ACHN (cell line): ENCODE data around the gene CDKN2B-AS1.
"Not testable (repeated sequence)": the region's sequence is repeated elsewhere in the genome, so short reads cannot be mapped to it uniquely, and the experiment has no call there.

ENCODE experiments used
- DNase-seq: peaks from one replicate; pipeline ENCODE4 v3.0.0-alpha.2; 2015
- in situ Hi-C: cut with HindIII; loops from 2 replicates; pipeline ENCODE4 v1.10.0; 2017; ENCODE audit warnings: low sequenced_read_pairs, low pct_ligation_motif_present, low pct_unique_long_range_greater_than_20kb

Gene CDKN2B-AS1

DNA sequence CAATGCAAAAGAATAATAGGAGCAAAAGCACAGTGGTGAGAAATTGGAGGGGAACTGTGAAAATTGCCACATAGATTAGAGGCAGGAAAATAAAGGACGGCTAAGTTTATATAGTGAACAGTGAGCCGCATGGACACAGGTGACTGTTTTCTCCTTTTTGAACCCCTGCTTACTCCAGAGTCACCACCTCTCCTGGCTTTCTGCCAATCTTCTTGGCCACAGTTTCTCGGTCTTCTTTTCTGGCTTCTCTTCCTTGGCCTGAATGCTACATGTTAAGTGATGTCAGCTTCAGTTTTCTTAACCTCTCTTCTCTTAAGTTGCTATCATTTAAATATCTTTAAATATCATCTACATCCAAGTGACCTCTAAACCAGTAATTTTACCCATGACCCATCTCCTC, 61.8 kb downstream of the CDKN2B-AS1 start:
- in situ Hi-C loops, result no loop called here
- no peak for DNase-seq

GRCh38 chr9:22057972-22058371, 63.4 kb downstream of the CDKN2B-AS1 start:
- in situ Hi-C loops, DNase-seq: not testable (repeated sequence)

DNA sequence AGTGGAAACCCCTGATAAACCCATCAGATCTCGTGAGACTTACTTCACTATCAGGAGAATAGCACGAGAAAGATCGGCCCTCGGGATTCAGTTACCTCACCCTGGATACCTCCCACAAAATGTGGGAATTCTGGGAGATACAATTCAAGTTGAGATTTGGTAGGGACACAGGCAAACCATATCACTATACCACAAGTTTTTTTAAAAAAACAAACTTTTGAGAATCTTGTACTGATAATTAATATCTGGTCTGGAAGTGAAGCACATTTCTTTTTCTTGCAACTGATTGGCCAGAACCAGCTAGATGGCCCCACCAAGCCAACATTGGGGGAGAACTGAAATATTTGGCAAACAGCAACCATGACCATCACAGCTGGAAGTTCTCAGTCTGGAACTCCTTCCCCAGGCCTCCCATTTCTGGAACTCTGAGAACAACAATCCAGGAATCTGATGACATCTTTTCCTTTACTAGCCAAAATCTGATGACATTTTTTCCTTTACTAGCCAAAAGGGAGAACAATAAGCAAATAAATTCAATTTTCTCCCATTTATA, 66.3 kb downstream of the CDKN2B-AS1 start:
- in situ Hi-C loops, result no loop called here
- DNase-seq, result no peak

DNA sequence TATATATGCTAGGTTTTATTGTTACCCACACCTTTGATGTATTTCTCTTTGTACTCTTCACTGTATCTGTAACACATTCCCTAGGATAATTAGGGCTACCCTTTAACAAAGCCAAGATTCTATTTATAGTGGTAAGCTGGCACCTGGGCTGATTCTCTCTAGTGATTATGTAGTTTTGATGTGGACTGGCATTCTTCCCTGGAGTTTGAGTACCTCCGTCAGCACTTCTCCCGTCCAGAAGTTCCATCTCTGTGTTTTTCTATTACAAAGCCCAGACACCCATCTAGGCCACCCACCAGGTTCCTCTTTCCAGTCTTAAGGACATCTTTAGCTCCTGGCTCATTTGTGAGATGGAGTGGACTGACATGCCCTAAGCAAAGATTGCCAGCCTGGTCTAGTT, 70.4 kb downstream of the CDKN2B-AS1 start:
- in situ Hi-C loops, result no loop called here
- no peak for DNase-seq

DNA sequence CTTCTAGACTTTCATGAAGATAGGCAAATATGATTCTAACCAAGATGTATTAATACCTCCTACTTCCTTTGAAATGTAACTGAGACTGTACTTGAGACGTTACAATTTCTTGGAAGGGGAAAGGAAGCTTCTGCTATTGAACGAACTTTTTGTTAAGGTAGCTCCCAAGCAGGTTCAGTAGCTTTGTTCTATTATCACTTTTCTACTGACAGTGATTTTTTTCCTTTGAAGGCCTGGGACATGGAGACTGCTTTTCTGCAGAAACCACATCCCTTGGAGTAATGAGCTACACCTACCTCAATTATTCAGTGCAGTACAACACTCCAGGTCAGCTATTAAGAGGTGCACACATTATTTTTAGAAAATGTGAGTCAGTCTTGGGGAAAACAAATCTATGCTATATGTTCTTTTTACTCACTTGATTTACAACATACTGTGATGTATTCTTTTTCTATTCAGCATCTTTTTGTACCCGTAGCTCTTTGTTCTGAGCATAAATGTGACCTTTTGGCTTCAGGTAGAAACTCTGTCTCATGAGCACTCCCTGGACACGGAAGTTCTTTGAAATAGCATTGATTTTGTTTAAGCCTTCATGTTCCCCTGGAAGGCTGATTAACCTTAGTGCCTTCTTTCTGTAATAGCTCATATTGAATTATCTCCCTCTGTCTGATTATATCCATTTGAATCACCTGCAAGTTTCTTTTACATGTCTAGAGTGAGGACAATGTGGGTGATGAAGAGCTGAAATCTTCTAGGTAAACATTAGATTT, 71.0 kb downstream of the CDKN2B-AS1 start:
- in situ Hi-C loops, result no loop called here
- DNase-seq, result no peak

DNA sequence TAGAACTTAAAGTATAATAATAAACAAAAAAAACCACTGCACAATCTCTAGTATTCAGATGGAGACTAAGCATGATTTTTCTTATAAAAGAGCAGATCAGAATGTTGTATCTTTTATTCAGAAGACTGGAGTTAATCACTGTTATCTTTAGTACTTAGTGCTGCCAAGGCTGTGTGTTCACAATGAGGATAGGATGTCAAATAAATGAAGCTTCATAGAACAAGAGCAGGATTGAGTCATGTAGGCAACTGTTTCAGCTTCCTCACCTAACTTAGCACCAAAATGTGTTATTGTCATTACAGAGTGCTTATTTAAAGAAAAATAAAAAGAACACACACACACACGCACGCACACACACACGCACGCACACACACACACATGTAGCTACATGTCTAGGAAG, 72.6 kb downstream of the CDKN2B-AS1 start:
- in situ Hi-C loops, result no loop called here

DNA sequence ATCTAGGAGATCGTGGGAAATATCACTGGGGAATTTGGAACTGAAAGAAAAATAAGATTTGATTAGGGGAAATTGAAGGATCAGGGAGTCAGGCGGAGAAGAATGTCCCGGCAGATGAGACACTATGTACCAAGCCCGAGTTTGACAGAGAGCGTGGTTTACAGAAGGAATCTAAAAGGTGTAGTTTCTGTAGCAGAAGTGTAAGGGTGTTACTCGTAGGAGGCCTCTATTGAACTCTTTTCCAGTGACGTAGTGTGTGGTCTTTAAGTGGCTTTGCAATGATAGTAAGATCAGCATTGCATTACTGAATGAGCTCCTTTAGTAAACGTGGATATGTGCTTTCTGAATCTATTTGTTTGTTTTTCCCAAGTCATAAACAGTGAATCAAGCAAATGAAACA, 73.8 kb downstream of the CDKN2B-AS1 start:
- no peak for DNase-seq
- in situ Hi-C loops, result no loop called here

More for the DNA sequence above, 72.6 kb downstream of the CDKN2B-AS1 start:
- DNase-seq, result no peak

DNA sequence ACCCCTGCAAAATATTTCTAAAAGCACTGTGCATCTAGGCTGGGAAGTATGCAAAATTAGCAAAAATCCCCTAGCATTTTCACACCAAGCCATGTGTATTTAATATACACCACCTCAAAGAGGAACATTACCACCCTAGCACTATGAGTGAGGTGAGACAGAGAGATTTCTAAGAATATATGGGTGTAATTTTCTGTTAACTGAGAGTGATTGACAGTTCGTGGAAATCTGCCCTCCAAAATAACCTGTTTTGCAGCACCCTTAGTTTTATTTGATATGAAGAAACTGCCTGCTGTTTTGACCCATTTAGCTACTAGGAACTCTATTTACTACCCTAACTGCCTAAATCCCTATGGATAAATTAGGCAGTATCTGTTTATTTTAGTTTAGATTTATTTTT, 78.8 kb downstream of the CDKN2B-AS1 start:
- in situ Hi-C loops, result no loop called here
- DNase-seq, result no peak

DNA sequence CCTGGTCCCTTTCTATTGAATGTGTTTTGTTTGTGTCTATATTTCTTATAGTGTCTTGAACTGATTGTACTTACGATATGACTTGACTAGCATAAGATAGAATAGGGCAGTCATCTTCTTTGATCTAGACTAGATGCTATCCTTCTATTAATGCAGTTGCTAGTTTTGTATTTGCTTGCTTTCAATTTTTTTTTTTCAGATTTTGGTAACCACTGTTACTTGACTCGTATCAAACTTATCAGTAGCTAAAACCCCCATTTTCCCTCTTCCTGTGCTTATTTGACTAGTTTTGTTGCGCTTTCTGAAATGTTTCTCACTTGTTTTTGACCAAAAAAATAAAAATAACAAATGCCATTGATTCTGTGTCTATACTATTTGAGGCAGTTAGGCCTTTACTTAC, 83.5 kb downstream of the CDKN2B-AS1 start:
- no peak for DNase-seq
- in situ Hi-C loops, result no loop called here

DNA sequence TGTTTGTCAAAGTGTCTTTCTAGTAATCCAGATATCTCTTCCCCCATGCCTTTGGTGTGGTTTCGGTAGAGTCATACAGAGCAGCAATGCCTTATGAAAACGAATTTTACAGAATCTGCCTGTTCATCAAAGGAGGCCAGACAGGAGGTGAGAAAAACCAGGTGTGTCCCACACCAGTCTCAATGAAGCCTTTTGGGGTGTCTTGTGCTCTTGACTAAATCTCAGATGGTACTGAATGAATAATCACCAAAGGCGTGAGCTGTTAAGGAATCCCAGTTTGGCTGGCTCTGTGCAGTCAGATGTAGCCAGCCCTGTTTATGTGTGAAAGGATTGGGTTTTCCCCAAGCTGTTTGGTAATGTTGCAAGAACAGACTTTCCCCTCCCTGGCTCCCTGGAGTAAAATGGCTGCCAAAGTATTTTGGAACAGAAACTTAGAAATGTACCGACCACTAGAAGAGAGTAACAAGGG, 85.3 kb downstream of the CDKN2B-AS1 start:
- peak; percentile 29 for DNase-seq
- in situ Hi-C loops, result no loop called here

- DNase-seq, result peak; percentile 67
- in situ Hi-C loops, result no loop called here
These were observed 89.9 kb downstream of the CDKN2B-AS1 start for GRCh38 chr9:22084336-22085035.

- in situ Hi-C loops, result no loop called here
- no peak for DNase-seq
These were observed 93.6 kb downstream of the CDKN2B-AS1 start for GRCh38 chr9:22088053-22088716.

DNA sequence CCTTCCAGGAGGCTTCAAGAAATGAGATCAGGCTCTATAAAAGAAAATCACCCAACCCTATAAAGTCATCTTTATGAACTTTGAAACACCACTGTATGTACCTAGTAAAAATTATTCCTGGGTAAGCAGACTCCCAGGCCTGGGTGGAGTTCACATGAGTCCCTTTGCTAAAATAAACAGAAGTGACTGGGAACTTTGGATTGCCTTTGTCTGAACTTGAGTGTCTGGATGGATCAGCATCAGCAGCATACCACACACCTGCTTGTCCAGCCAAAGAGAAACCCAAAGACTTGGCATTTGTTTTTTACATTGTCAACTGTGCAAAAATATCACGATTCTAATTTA, 94.1 kb downstream of the CDKN2B-AS1 start:
- DNase-seq, result no peak
- in situ Hi-C loops, result no loop called here

DNA sequence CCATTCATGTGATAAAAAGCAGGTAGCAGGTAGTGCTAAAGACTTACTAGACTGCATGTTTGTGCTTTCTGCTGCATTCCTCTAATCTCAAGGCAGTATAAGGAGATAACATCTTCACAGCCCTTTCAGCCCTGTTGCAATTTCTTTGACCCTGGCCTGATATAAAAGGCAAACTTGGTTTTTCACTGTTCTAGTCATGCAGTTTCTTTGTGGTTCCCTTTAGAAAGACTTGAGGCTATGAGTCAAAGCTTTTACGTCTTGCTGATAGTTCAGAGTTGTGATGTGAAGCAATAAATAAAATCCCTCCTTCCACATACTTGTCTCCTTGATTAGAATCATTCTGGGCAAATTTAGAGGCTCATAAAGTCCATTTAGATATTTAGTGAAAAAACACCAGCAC, 103.1 kb downstream of the CDKN2B-AS1 start:
- DNase-seq, result no peak
- in situ Hi-C loops, result no loop called here

GRCh38 chr9:22098643-22099332, 104.2 kb downstream of the CDKN2B-AS1 start:
- in situ Hi-C loops, result no loop called here
- DNase-seq, result no peak

DNA sequence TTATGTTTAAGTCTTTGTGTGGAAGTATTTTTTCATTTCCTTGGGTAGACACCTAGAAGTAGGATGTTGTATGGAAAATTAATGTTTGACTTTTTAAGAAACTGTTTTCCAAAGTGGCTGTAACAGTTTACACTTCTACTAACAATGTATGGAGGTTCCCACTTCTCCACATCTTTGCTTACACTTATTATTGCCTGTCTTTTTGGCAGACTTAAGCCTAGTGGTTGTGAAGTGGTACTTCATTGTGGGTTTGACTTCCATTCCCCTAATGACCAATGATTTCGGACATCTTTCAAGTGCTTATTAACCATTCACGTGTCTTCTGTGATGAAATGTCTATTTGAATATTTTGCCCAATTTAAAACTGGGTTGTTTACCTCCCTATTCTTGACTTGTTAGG, 106.0 kb downstream of the CDKN2B-AS1 start:
- in situ Hi-C loops, result no loop called here
- no peak for DNase-seq

DNA sequence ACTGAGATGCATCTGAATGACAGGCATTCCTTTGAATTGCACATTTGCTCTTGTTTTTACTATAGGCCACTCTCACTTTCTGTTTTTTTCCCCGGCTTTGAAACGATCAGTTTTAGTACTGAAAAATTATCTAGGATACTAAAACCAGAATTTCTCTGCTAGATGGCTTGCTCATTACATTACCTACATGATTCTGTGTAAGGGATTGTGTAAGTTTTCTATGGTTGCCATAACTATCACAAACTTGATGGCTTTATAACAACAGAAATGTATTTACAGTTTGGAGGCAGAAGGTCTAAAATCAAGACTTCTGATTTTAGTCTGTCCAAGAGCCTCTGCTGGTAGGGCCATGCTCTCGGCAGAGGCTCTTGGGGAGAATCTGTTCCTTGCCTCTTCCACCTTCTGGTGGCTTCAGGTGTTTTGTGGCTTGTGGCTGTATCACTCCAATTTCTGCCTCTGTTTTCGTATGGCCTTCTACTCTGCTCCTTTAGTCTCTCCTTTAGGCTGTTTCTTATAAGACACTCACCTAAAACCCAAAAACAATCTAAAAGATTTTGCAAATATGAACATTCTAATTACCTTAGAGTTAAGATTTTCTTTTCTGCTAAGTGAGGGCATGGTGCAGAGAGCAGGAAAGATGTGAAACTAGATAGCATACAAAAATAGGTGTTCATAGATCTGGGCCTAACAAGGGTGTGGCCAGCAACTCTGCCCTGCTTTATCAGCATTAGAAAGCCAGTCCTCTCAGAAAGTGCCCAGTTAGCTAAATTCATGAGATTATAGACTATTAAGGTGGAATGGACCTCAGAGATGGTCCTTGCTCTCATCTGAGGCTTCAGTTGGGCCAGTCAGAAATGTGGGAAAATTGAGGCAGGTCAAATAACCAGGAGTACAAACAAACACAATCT, 107.8 kb downstream of the CDKN2B-AS1 start:
- peak; percentile 29 for DNase-seq
- in situ Hi-C loops, result no loop called here
